Naive B cell (primary cell): ENCODE measurements around the gene GNG8. TPM values are rescaled to one million over a fixed set of nuclear protein-coding genes. Genes with fewer than 3 reads are reported as not detected.

Experiments used
- ATAC-seq, 2 donors: fragments of 150-1000 bp; cut with Tn5 transposase; 2 replicates each; pipeline ENCODE4 v1.10.0; 2021; ENCODE audit warnings: low read depth in 2 of 2, mild to moderate bottlenecking in 2 of 2, moderate library complexity in 2 of 2
- DNase-seq: peaks from one replicate; pipeline ENCODE4 v3.0.0; 2022
- H3K27ac Mint-ChIP-seq, 6 donors: one replicate each; pipeline ENCODE4 v1.8.0; 2020 to 2022; ENCODE audit warnings: mild to moderate bottlenecking in 6 of 6, mixed read lengths in 6 of 6, moderate library complexity in 5 of 6, inconsistent platforms in 2 of 6
- H3K27me3 Mint-ChIP-seq, 3 donors: one replicate each; pipeline ENCODE4 v1.8.0; 2021 to 2022; ENCODE audit warnings: mixed read lengths in 3 of 3, mild to moderate bottlenecking in 1 of 3
- H3K36me3 Mint-ChIP-seq, 2 donors: one replicate each; pipeline ENCODE4 v1.8.0; 2020 to 2022; ENCODE audit warnings: mixed read lengths in 2 of 2, inconsistent platforms in 1 of 2, mild to moderate bottlenecking in 1 of 2
- H3K4me1 Mint-ChIP-seq, 3 donors: one replicate each; pipeline ENCODE4 v1.8.0; 2020 to 2022; ENCODE audit warnings: mixed read lengths in 3 of 3, inconsistent platforms in 1 of 3, mild to moderate bottlenecking in 1 of 3, moderate library complexity in 1 of 3
- H3K4me3 Mint-ChIP-seq, 8 donors: one replicate each; pipeline ENCODE4 v1.8.0; 2020 to 2022; ENCODE audit warnings: mild to moderate bottlenecking in 8 of 8, mixed read lengths in 8 of 8, moderate library complexity in 8 of 8, inconsistent platforms in 2 of 8
- H3K9me3 Mint-ChIP-seq, 7 donors: one replicate each; pipeline ENCODE4 v1.8.0; 2020 to 2022; ENCODE audit warnings: mixed read lengths in 7 of 7, mild to moderate bottlenecking in 5 of 7, inconsistent platforms in 2 of 7, moderate library complexity in 1 of 7
- polyA plus RNA-seq, 6 donors: library from polyadenylated mRNA; unstranded; fragments of 300-500 nt; fragmentation: Illumina TruSeq; gene quantifications; one replicate each; pipeline ENCODE4 v1.2.3, GENCODE V29; 2021; ENCODE audit warnings: low read depth in 6 of 6

Gene GNG8
- polyA plus RNA-seq, 6 donors from 2014 or later, result 14.1 to 16.1 TPM; not detected in 4

GRCh38 chr19:46621191-46622117, 14.5 kb downstream of the GNG8 start:
- H3K36me3 Mint-ChIP-seq, result no peaks in the 10 kb centered on the region
- H3K4me1 Mint-ChIP-seq, result peaks cover 64 to 89% (median 78%) of the 10 kb centered on the region in 3 donors

GRCh38 chr19:46620716-46621115, 15.3 kb downstream of the GNG8 start:
- Mint-ChIP-seq H3K9me3 (no peaks in the 10 kb centered on the region), H3K27ac (peak overlapping the region; percentile 98 to 100 (median 100)), H3K4me1 (peaks cover 60 to 90% (median 77%) of the 10 kb centered on the region in 3 donors), H3K36me3 (no peaks in the 10 kb centered on the region), H3K4me3 (peak overlapping the region in 4 of 8 donors; percentile 82 to 95 (median 88)), H3K27me3 (no peaks in the 10 kb centered on the region)
- no peak for DNase-seq
- ATAC-seq, result no peak

More at GRCh38 chr19:46621191-46622117, 14.5 kb downstream of the GNG8 start:
- Mint-ChIP-seq H3K27ac (peak overlapping the region; percentile 81 to 100 (median 98)), H3K9me3 (no peaks in the 10 kb centered on the region), H3K27me3 (no peaks in the 10 kb centered on the region), H3K4me3 (peak overlapping the region in 7 of 8 donors; percentile 6 to 82 (median 57))
- ATAC-seq (no peak), DNase-seq (no peak)

- no peaks in the 10 kb centered on the region for H3K36me3 Mint-ChIP-seq
- no peaks in the 10 kb centered on the region for H3K9me3 Mint-ChIP-seq
- DNase-seq, result no peak
- H3K27me3 Mint-ChIP-seq, result no peaks in the 10 kb centered on the region
- peak overlapping the region; percentile 98 to 100 (median 100) for H3K27ac Mint-ChIP-seq
- peaks cover 55 to 89% (median 74%) of the 10 kb centered on the region in 3 donors for H3K4me1 Mint-ChIP-seq
- peak overlapping the region; percentile 82 to 96 (median 88) for H3K4me3 Mint-ChIP-seq
- no peak for ATAC-seq
Observed at GRCh38 chr19:46620267-46620666, 15.7 kb downstream of the GNG8 start.

- no peaks in the 10 kb centered on the region for H3K36me3 Mint-ChIP-seq
- ATAC-seq, result peak; percentile 61 to 62
- peak overlapping the region; percentile 82 to 96 (median 88) for H3K4me3 Mint-ChIP-seq
- no peaks in the 10 kb centered on the region for H3K9me3 Mint-ChIP-seq
- DNase-seq, result peak; percentile 92
- peaks cover 49 to 88% (median 71%) of the 10 kb centered on the region in 3 donors for H3K4me1 Mint-ChIP-seq
- H3K27me3 Mint-ChIP-seq, result no peaks in the 10 kb centered on the region
- H3K27ac Mint-ChIP-seq, result peak overlapping the region; percentile 98 to 100 (median 100)
Observed at GRCh38 chr19:46618670-46619231, 17.3 kb downstream of the GNG8 start.

- Mint-ChIP-seq H3K4me1 (peaks cover 49 to 94% (median 74%) of the 10 kb centered on the region in 3 donors), H3K27me3 (no peaks in the 10 kb centered on the region), H3K4me3 (peak overlapping the region in 5 of 8 donors; percentile 49 to 95 (median 84)), H3K27ac (peak overlapping the region; percentile 97 to 100 (median 99)), H3K9me3 (no peaks in the 10 kb centered on the region), H3K36me3 (no peaks in the 10 kb centered on the region)
- DNase-seq, result no peak
- peak in 1 of 2 donors; percentile 3 for ATAC-seq
Observed at GRCh38 chr19:46617601-46618000, 18.4 kb downstream of the GNG8 start.

- peak; percentile 41 for DNase-seq
- no peak for ATAC-seq
- H3K27me3 Mint-ChIP-seq, result no peaks in the 10 kb centered on the region
- no peaks in the 10 kb centered on the region for H3K36me3 Mint-ChIP-seq
- no peaks in the 10 kb centered on the region for H3K9me3 Mint-ChIP-seq
- peak overlapping the region; percentile 52 to 95 (median 80) for H3K4me3 Mint-ChIP-seq
- H3K4me1 Mint-ChIP-seq, result peaks cover 46 to 94% (median 74%) of the 10 kb centered on the region in 3 donors
- H3K27ac Mint-ChIP-seq, result peak overlapping the region; percentile 97 to 100 (median 99)
Observed at GRCh38 chr19:46616631-46617322, 19.2 kb downstream of the GNG8 start.

- Mint-ChIP-seq H3K4me1 (peaks cover 48 to 94% (median 74%) of the 10 kb centered on the region in 3 donors), H3K27me3 (no peaks in the 10 kb centered on the region), H3K27ac (peak overlapping the region in 5 of 6 donors; percentile 85 to 100 (median 98)), H3K36me3 (no peaks in the 10 kb centered on the region), H3K9me3 (no peaks in the 10 kb centered on the region), H3K4me3 (peak overlapping the region in 2 of 8 donors; percentile 4 to 52)
- ATAC-seq (no peak), DNase-seq (no peak)
Observed at GRCh38 chr19:46615966-46616365, 20.0 kb downstream of the GNG8 start.

GRCh38 chr19:46614114-46614722, 21.8 kb downstream of the GNG8 start:
- H3K4me1 Mint-ChIP-seq, result peaks cover 42 to 84% (median 68%) of the 10 kb centered on the region in 3 donors
- peak overlapping the region; percentile 60 to 98 (median 92) for H3K27ac Mint-ChIP-seq
- peak; percentile 23 to 35 for ATAC-seq

GRCh38 chr19:46613525-46613924, 22.5 kb downstream of the GNG8 start:
- ATAC-seq (no peak), DNase-seq (no peak)
- no peaks in the 10 kb centered on the region for H3K9me3 Mint-ChIP-seq
- H3K4me3 Mint-ChIP-seq, result no peak overlapping the region
- peak overlapping the region in 3 of 6 donors; percentile 37 to 98 (median 89) for H3K27ac Mint-ChIP-seq
- H3K27me3 Mint-ChIP-seq, result no peaks in the 10 kb centered on the region
- H3K36me3 Mint-ChIP-seq, result peaks cover 7 to 20% of the 10 kb centered on the region in 2 donors
- peaks cover 36 to 81% (median 61%) of the 10 kb centered on the region in 3 donors for H3K4me1 Mint-ChIP-seq

More at GRCh38 chr19:46614114-46614722, 21.8 kb downstream of the GNG8 start:
- Mint-ChIP-seq H3K36me3 (peaks cover 2 to 13% of the 10 kb centered on the region in 2 donors), H3K27me3 (no peaks in the 10 kb centered on the region), H3K9me3 (no peaks in the 10 kb centered on the region), H3K4me3 (peak overlapping the region in 5 of 8 donors; percentile 16 to 62 (median 56))
- DNase-seq, result peak; percentile 78

- DNase-seq (no peak), ATAC-seq (peak; percentile 3 to 11)
- Mint-ChIP-seq H3K9me3 (no peaks in the 10 kb centered on the region), H3K36me3 (peaks cover 15 to 34% of the 10 kb centered on the region in 2 donors), H3K4me1 (peaks cover 30 to 64% (median 51%) of the 10 kb centered on the region in 3 donors), H3K27me3 (no peaks in the 10 kb centered on the region), H3K4me3 (peak overlapping the region in 7 of 8 donors; percentile 50 to 79 (median 70)), H3K27ac (peak overlapping the region in 5 of 6 donors; percentile 65 to 95 (median 77))
Observed at GRCh38 chr19:46611776-46612175, 24.2 kb downstream of the GNG8 start.

GRCh38 chr19:46610851-46611770, 24.9 kb downstream of the GNG8 start:
- Mint-ChIP-seq H3K36me3 (peaks cover 21 to 41% of the 10 kb centered on the region in 2 donors), H3K27ac (peak overlapping the region in 5 of 6 donors; percentile 60 to 95 (median 77)), H3K4me1 (peaks cover 30 to 61% (median 46%) of the 10 kb centered on the region in 3 donors), H3K9me3 (no peaks in the 10 kb centered on the region), H3K27me3 (no peaks in the 10 kb centered on the region), H3K4me3 (peak overlapping the region; percentile 22 to 79 (median 52))
- ATAC-seq, result peak; percentile 39 to 50
- DNase-seq, result peak; percentile 29

- H3K9me3 Mint-ChIP-seq, result no peaks in the 10 kb centered on the region
- ATAC-seq (no peak), DNase-seq (no peak)
- H3K27me3 Mint-ChIP-seq, result no peaks in the 10 kb centered on the region
- H3K4me3 Mint-ChIP-seq, result peak overlapping the region in 3 of 8 donors; percentile 39 to 50 (median 47)
- peaks cover 30 to 54% (median 41%) of the 10 kb centered on the region in 3 donors for H3K4me1 Mint-ChIP-seq
- peak overlapping the region in 2 of 6 donors; percentile 73 to 78 for H3K27ac Mint-ChIP-seq
- H3K36me3 Mint-ChIP-seq, result peaks cover 21 to 43% of the 10 kb centered on the region in 2 donors
Observed at GRCh38 chr19:46610413-46610775, 25.6 kb downstream of the GNG8 start.
